ENCODE data around the gene ACOT11. TPM values are rescaled to one million over a fixed set of nuclear protein-coding genes. Genes with fewer than 3 reads are reported as not detected.

Gene ACOT11
- total RNA-seq, 2 experiments from 2014 or later, result 0.50 to 0.91 TPM

GRCh38 chr1:54579337-54579781, 31.3 kb downstream of the ACOT11 start:
- Mint-ChIP-seq H3K27me3 (no peaks in the 10 kb centered on the region), H3K9me3 (no peaks in the 10 kb centered on the region), H3K4me3 (no peak overlapping the region), H3K4me1 (ENCODE audit: low read depth) (no peaks in the 10 kb centered on the region), H3K27ac (no peak overlapping the region), H3K36me3 (ENCODE audit: low read depth) (no peaks in the 10 kb centered on the region)
- intact Hi-C loops (cut with DNase I, micrococcal nuclease), result no loop called here
- no peaks in the 10 kb centered on the region for H3K36me3 ChIP-seq (ENCODE audit: insufficient read depth, low read length)
- POLR2A ChIA-PET, result no interaction called here
- no peaks in the 10 kb centered on the region for H3K4me1 ChIP-seq (ENCODE audit: insufficient read depth, low read length)
- CTCF ChIA-PET, result no interaction called here
- TF ChIP-seq, protein P1, sequence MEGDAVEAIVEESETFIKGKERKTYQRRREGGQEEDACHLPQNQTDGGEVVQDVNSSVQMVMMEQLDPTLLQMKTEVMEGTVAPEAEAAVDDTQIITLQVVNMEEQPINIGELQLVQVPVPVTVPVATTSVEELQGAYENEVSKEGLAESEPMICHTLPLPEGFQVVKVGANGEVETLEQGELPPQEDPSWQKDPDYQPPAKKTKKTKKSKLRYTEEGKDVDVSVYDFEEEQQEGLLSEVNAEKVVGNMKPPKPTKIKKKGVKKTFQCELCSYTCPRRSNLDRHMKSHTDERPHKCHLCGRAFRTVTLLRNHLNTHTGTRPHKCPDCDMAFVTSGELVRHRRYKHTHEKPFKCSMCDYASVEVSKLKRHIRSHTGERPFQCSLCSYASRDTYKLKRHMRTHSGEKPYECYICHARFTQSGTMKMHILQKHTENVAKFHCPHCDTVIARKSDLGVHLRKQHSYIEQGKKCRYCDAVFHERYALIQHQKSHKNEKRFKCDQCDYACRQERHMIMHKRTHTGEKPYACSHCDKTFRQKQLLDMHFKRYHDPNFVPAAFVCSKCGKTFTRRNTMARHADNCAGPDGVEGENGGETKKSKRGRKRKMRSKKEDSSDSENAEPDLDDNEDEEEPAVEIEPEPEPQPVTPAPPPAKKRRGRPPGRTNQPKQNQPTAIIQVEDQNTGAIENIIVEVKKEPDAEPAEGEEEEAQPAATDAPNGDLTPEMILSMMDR (IDR thresholded peaks at IDR 0.05), result no peak
- no peaks in the 10 kb centered on the region for H3K27me3 ChIP-seq (ENCODE audit: control insufficient read depth in 1 of 2, insufficient read depth in 2 of 2, low read length in 2 of 2)
- no peak overlapping the region for H3K27ac ChIP-seq (ENCODE audit: low read depth in 1 of 2, low read length in 2 of 2)
- DNase-seq (no peak), ATAC-seq (ENCODE audit: poor library complexity) (no peak)
- no peak overlapping the region for H3K4me3 ChIP-seq (ENCODE audit: low read length)
- H3K9me3 ChIP-seq (ENCODE audit: control insufficient read depth in 1 of 2, insufficient read depth in 1 of 2, low read length in 2 of 2), result no peaks in the 10 kb centered on the region

- H3K27me3 Mint-ChIP-seq, result no peaks in the 10 kb centered on the region
- H3K4me3 Mint-ChIP-seq, result no peak overlapping the region
- ChIA-PET POLR2A (no interaction called here), CTCF (no interaction called here)
- no peak overlapping the region for H3K27ac ChIP-seq (ENCODE audit: low read depth in 1 of 2, low read length in 2 of 2)
- no peaks in the 10 kb centered on the region for H3K9me3 ChIP-seq (ENCODE audit: control insufficient read depth in 1 of 2, insufficient read depth in 1 of 2, low read length in 2 of 2)
- no peaks in the 10 kb centered on the region for H3K4me1 ChIP-seq (ENCODE audit: insufficient read depth, low read length)
- DNase-seq (no peak), ATAC-seq (ENCODE audit: poor library complexity) (no peak)
- intact Hi-C loops (cut with DNase I, micrococcal nuclease), result no loop called here
- no peaks in the 10 kb centered on the region for H3K9me3 Mint-ChIP-seq
- H3K4me1 Mint-ChIP-seq (ENCODE audit: low read depth), result no peaks in the 10 kb centered on the region
- H3K27me3 ChIP-seq (ENCODE audit: control insufficient read depth in 1 of 2, insufficient read depth in 2 of 2, low read length in 2 of 2), result no peaks in the 10 kb centered on the region
- no peaks in the 10 kb centered on the region for H3K36me3 ChIP-seq (ENCODE audit: insufficient read depth, low read length)
- no peak overlapping the region for H3K27ac Mint-ChIP-seq
- no peak overlapping the region for H3K4me3 ChIP-seq (ENCODE audit: low read length)
- no peaks in the 10 kb centered on the region for H3K36me3 Mint-ChIP-seq (ENCODE audit: low read depth)
- TF ChIP-seq, protein P1 (IDR thresholded peaks at IDR 0.05), result no peak
Measured at GRCh38 chr1:54580856-54581550, 33.0 kb downstream of the ACOT11 start.

GRCh38 chr1:54581621-54582035, 33.6 kb downstream of the ACOT11 start:
- Mint-ChIP-seq H3K36me3 (ENCODE audit: low read depth) (no peaks in the 10 kb centered on the region), H3K4me3 (no peak overlapping the region), H3K9me3 (no peaks in the 10 kb centered on the region), H3K27me3 (no peaks in the 10 kb centered on the region), H3K4me1 (ENCODE audit: low read depth) (no peaks in the 10 kb centered on the region), H3K27ac (no peak overlapping the region)
- H3K4me3 ChIP-seq (ENCODE audit: low read length), result no peak overlapping the region
- no peak for DNase-seq
- TF ChIP-seq, protein P1 (IDR thresholded peaks at IDR 0.05), result no peak
- H3K27me3 ChIP-seq (ENCODE audit: control insufficient read depth in 1 of 2, insufficient read depth in 2 of 2, low read length in 2 of 2), result no peaks in the 10 kb centered on the region
- H3K27ac ChIP-seq (ENCODE audit: low read depth in 1 of 2, low read length in 2 of 2), result no peak overlapping the region
- no peaks in the 10 kb centered on the region for H3K4me1 ChIP-seq (ENCODE audit: insufficient read depth, low read length)
- ChIA-PET CTCF (no interaction called here), POLR2A (no interaction called here)
- intact Hi-C loops (cut with DNase I, micrococcal nuclease), result no loop called here
- no peaks in the 10 kb centered on the region for H3K9me3 ChIP-seq (ENCODE audit: control insufficient read depth in 1 of 2, insufficient read depth in 1 of 2, low read length in 2 of 2)
- no peak for ATAC-seq (ENCODE audit: poor library complexity)
- H3K36me3 ChIP-seq (ENCODE audit: insufficient read depth, low read length), result no peaks in the 10 kb centered on the region
